Stimulated activated naive CD4-positive, alpha-beta T cell (primary cell): Measurements from ENCODE around the gene DDX4.

Experiments used
- DNase-seq, 6 experiments: peaks; one replicate each; lab custom pipeline; 2025; lab: John Stamatoyannopoulos, UW

The DDX4 gene

DNA sequence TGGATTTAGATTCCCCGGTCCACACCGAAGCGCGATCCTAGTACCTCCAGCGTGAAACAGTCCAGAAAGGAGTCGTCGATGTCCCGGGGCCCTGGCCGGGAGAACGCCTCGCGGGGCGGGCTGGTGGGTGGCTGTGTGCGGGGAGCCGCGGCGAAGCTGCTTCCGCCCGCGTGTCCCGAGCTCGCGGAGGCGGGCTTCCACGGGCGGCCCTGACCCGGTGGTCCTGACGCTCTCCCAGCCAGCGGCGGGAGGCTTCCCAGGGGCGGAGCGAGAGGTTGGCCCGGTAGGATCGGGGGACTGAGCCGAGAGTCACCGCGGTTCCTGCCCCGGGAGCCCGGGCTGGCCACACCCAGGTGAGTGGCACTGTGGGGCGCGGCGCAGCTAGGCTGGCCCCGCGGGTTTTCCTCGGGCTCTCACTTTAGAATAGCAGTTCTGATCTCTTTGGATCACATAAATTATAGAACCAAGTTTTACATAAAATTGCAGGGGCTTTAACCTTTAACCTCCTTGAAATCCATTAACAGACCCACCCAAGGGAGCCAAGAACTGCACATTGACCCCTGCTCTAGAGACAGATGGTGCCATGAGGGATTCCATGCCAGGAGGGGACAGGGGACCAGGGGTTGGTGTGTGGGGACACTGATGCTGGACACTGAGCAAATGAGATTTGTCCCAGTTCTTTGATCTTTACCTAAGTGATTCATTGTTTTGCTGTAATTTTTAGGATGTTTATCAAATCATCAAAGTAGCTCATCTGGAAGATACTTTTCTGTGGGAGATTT lies 84.1 kb downstream of the DDX4 start:
- DNase-seq: peak in 2 of 6 experiments; percentile 3 to 5

DNA sequence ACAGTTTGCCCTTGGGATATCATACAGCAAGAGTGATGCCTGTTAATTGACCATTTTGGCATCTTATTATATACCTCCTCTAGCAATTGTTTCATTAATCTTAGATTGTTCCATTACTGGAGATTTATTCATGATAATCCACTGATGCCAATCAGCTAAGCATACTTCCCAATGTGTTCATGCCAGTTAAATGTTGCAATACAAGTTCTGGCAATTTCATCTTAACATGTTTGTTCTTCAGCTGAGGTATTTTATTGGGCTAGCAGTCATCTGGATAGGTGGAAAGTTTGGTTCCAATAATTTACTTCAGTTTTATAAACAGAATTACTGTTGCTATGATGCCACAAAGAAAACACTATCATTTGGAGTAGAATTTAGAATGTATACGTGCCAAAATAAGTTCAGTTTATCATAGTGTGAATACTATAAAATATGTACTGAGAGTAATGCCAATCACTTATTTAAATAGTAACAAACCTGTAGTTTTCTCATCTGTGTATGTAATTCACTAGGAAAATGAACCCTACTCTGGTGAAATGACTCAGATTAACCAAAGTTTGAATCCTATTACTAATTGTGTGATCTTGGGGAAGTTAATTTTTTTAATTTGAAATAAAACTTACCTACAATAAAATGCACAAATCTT lies 85.4 kb downstream of the DDX4 start:
- no peak for DNase-seq

DNA sequence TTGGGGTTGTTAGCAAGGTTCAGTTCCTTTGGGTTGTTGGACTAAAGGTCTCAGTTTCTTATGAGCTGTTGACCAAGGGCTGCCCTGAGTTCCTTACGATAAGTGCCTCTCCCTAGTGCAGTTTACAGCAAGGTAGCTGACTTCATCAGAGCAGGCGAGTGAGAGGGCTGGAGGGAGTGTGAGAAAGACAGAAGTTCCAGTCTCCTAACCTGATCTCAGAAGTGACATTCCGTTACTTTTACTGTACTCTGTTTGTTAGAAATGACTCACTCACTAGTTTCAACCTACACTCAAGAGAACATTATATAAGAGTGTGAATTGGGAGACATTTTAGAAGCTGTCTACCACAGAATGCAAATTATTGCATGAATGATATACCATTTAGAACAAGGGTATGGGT lies 92.1 kb downstream of the DDX4 start:
- DNase-seq: no peak

- DNase-seq: no peak
These were observed 94.6 kb downstream of the DDX4 start for GRCh38 chr5:55832446-55832845.

DNA sequence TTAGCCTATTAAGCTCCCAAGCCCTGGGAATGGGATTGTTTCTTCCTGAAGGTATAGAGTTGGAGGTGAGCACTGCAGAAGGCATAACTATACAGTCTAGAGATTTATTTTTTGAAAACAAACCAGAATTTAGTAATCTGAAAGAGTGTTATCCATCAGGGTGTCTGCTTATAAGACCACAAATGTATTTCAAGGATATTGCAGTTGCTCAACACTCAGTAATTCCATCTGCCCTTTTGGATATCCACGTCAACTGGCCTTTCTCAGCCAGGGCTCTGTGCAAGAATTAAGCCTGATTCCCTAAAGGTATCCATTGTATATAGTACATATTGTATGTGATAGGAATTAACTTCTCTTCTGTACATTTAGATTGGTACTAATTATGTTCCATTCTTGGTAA lies 98.3 kb downstream of the DDX4 start:
- DNase-seq: no peak

GRCh38 chr5:55841976-55842375 lies 104.1 kb downstream of the DDX4 start:
- no peak for DNase-seq

- no peak for DNase-seq
These were observed 110.0 kb downstream of the DDX4 start for GRCh38 chr5:55847837-55848236.

- no peak for DNase-seq
These were observed 110.9 kb downstream of the DDX4 start for GRCh38 chr5:55848783-55849182.

- no peak for DNase-seq
These were observed 113.2 kb downstream of the DDX4 start, which contains the start of gene IL31RA for GRCh38 chr5:55850839-55851674. TSS of gene IL31RA (plus strand) at chr5:55851357. CDS start at chr5:55851571, 214 bp downstream.

GRCh38 chr5:55851675-55851979 lies 113.8 kb downstream of the DDX4 start:
- DNase-seq: no peak

GRCh38 chr5:55852503-55852902 lies 114.6 kb downstream of the DDX4 start:
- no peak for DNase-seq

- DNase-seq: no peak
These were observed 115.3 kb downstream of the DDX4 start for GRCh38 chr5:55853041-55853670.

DNA sequence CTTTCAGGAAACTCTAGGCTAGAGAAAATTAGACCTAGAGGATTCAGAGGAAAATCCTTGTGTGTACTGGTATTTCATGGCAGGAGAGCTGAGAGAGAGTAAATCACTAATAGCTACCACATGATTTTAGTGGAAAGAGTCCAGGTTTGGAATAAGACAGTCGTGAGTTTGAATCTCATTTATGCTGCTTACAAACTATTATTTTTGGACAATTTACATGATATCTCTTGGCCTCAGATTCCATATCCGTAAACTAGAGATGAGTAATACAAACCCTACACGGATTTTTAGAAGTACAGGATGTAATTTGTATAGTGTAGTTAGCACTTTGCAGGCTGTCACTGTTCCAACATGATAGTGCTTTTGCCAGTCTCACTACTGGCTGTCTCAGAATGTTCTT lies 116.0 kb downstream of the DDX4 start:
- no peak for DNase-seq

DNA sequence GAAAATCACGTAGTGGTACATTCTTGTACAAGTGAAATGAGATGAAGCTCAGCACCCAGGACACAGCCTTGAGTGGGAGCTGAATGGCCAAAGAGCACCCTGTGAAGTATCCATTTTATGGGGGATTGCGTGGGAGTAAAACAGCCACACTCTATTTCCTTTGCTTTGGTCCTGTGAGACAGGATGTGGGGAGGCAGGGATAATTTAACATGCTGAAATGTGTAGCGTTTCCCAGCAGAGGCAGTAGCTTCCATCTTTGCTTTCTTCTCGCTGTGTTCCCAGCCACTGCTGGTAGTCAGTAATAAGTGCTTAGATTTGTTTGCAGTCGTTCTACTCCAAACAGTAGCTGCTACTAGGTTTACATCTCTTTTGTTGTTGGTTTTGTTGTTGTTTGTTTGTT lies 117.6 kb downstream of the DDX4 start:
- DNase-seq: peak in 3 of 6 experiments; percentile 10 to 42 (median 23)

DNA sequence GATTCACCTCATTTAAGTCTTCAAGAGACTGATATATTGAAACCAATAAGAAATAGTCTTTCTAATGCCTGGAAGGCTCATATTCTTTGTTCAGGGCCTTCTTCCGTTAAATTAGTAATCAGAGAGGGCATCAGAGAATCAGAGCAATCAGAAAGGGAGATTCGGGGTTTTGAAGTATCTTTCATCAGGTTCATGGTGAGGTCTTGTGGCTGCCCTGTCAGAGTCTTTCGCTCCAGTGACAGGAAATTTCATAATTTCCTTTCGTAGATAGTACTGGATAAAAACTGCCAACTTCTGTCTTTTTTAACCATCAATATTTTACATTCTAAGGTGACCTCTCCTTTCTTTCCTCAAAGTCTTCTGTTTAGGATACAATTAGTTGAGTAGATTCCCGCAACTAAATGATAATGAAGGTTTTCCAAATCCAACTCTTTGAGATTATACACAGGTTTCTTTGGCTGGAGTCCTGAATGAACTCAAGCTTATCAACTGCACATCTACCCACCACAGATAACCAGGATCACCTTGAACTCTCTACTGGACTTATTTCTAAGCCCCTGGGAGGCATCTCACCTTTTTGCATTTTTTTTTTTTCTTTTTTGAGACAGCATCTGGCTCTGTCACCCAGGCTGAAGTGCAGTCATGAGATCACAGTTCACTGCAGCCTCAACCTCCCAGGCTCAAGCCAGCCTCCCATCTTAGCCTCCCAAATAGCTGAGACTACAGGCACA lies 118.8 kb downstream of the DDX4 start:
- peak in 3 of 6 experiments; percentile 13 to 43 (median 31) for DNase-seq

GRCh38 chr5:55857247-55857640 lies 119.4 kb downstream of the DDX4 start:
- DNase-seq: no peak

DNA sequence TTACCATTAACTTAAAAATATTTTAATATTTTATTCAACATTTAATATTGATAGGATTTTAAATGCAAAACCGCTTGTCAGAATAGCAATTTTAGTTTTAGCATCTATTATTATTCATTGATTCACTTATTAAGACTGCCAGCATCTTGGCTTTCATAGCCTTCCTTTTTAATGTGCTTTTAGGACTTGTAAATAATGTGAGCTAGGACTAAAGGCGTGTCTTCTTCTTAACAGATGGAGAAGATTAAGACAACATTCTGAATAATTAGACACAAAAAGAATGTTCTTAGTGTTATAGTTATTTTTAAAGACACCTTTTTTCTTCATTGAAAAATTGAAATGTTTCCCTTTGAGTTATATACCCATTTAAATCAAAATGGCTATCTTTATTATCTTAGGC lies 120.2 kb downstream of the DDX4 start:
- DNase-seq: no peak

- DNase-seq: no peak
These were observed 122.4 kb downstream of the DDX4 start for GRCh38 chr5:55860288-55860687.

DNA sequence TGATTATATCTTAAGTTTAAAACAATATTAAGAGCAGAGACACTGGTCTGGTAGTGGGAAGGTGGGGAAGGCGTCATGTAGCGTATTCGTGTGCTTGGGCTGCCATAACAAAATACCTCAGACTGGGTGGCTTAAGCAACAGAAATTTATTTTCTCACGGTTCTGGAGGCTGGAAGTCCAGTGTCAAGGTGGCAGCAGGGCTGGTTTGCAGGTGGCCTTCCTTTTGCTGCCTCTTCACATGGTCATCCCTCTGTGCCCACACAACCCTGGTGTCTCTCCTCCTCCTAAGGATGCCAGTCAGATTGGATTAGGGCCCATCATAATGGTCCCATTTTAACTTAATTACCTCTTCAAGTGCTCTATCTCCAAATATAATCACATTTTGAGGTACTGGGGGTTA lies 122.8 kb downstream of the DDX4 start:
- DNase-seq: no peak

DNA sequence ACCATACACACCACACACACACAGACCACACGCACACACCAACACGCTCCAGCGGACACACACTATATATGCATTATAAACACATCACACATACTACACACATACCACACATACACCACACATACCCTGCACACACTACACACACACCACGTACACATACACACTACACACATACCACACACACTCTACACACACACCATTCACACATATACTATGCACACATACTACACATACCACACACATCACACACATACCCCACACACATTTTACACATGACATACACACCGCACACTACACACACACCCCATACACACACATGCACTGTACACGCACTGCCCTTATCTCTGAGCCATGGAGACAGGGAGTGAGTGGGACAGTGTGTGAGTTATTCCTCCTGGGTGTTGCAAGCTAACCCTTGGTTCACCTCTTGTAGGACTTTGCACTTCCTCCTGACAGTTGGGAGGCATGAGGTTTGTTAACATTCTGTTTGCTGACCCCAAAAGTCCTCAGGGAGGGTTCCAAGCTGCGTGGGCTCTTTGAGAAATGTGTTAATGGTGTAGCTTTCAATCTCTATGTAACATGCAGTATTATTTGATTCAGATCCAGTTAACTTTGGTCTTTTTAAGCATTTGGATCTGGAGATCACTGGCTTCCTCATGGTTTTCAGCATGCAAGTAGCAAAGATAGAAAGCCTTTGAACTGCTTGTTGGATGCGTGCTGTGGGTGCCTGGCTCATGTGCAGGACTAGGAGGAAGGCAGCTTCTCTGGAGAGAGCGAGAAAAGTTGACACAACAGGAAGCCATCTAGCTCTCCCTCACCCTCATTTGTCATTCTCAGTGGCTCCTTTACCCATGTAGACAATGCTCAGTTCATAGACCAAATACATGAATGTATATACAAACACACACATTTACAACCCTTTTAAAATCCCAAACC lies 127.0 kb downstream of the DDX4 start:
- DNase-seq: peak in 1 of 6 experiments; percentile 5

GRCh38 chr5:55865831-55866230 lies 128.0 kb downstream of the DDX4 start:
- DNase-seq: no peak
